ENCODE results near the gene PSORS1C1.

- TF ChIP-seq ZFX (IDR thresholded peaks at IDR 0.05; ENCODE audit: borderline replicate concordance), result no peak
- TF ChIP-seq CTCF (IDR thresholded peaks at IDR 0.05), result no peak
Observed at GRCh38 chr6:31125586-31126363, 11.2 kb downstream of the PSORS1C1 start.

Measured in 22Rv1 (cell line).